Stimulated activated CD4-positive, alpha-beta T cell treated with anti-CD3 and anti-CD28 coated beads, TNF-alpha, amount 100 ng/mL, for 24 hours (primary cell): ENCODE data around the gene KDM2B.
"Not testable (repeated sequence)": the region's sequence is repeated elsewhere in the genome, so short reads cannot be mapped to it uniquely, and the experiment has no call there.

Experiments used
- DNase-seq, 3 experiments: peaks; one replicate each; pipeline ENCODE4 v3.0.0-alpha.2; 2020; ENCODE audit warnings: low read depth in 3 of 3

Gene KDM2B

GRCh38 chr12:121384891-121385290 is 195.9 kb downstream of the KDM2B start:
- DNase-seq, result not testable (repeated sequence)

- no peak for DNase-seq
Observed at GRCh38 chr12:121383601-121384021, 197.2 kb downstream of the KDM2B start.

- no peak for DNase-seq
Observed at GRCh38 chr12:121379945-121380344, 200.9 kb downstream of the KDM2B start.
